Activated CD4-positive, alpha-beta T cell treated with anti-CD3 and anti-CD28 coated beads, Interleukin-2, amount 50 U/mL, for 24 hours (primary cell): ENCODE measurements around the gene MC3R.

ENCODE experiments used
- DNase-seq, 2 donors: peaks; one replicate each; pipeline ENCODE4 v3.0.0-alpha.2; 2020; ENCODE audit warnings: low read depth in 1 of 2, low spot score in 1 of 2

Gene MC3R

DNA sequence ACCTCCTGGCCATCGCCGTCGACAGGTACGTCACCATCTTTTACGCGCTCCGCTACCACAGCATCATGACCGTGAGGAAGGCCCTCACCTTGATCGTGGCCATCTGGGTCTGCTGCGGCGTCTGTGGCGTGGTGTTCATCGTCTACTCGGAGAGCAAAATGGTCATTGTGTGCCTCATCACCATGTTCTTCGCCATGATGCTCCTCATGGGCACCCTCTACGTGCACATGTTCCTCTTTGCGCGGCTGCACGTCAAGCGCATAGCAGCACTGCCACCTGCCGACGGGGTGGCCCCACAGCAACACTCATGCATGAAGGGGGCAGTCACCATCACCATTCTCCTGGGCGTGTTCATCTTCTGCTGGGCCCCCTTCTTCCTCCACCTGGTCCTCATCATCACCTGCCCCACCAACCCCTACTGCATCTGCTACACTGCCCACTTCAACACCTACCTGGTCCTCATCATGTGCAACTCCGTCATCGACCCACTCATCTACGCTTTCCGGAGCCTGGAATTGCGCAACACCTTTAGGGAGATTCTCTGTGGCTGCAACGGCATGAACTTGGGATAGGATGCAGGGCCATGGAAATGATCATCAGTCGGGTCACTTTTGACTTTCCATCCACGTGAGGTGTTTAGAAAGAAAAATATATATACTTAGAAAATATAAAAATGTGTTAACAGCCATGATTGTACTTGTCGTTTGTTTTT, 868 bp downstream of the MC3R start:
- peak in 1 of 2 donors; percentile 1 for DNase-seq

DNA sequence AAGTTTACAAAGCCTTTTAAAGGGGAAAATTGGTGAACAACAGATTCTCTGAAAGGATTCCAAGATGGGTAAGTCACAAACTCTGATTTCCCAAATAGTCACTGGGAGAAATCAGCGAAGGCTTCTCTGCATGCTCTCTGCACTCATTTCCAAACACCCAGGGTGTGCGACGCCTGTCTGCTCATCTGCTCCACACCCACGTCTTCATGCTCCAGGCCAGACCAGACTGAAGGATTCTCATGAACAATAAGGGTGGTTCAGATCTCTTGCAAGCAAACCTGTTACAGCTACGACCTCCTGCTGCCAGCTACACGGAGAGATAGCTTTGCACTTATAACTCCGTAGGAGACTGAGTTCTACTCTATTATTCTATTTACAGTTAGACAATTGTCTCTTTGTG, 1.4 kb downstream of the MC3R start:
- DNase-seq: no peak

- DNase-seq: no peak
These were observed 9.1 kb downstream of the MC3R start for GRCh38 chr20:56257604-56258003.

DNA sequence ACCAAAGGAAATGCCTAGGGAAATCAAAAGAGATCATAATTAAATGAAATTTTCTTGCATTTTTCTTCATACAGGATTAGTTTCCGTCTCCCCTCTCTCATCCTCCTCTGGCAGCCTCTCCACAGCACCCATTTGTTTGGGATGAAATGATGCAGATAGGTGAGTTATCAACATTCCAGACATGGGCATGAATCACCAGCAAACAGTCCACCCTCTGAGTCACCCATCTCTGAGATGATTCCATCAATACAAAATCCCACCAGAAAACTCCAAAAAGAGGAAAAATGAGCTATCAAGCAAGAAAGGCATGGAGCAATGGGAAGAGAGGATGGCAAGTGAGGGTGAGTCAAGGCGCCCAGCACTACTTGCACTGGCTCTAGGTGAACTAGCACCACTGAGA, 11.4 kb downstream of the MC3R start:
- DNase-seq: no peak

DNA sequence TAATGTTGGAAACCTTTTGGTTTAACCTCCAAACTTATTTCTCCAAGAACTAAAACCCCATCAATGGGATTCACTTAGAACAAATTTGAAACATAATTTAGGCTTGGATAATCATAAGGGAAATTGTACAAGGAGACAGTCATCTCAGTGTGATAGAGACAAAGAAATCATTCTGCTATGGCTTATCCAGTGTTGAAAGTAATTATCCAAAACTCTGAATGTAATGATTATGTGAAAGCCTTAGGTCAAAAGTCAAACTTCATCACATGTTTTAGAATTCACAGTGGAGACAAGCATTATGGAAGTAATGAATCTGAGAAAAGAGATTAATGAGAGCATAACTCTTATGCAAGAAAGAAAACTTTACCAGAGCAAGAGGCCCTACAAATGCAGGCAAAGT, 20.0 kb downstream of the MC3R start:
- DNase-seq: no peak

DNA sequence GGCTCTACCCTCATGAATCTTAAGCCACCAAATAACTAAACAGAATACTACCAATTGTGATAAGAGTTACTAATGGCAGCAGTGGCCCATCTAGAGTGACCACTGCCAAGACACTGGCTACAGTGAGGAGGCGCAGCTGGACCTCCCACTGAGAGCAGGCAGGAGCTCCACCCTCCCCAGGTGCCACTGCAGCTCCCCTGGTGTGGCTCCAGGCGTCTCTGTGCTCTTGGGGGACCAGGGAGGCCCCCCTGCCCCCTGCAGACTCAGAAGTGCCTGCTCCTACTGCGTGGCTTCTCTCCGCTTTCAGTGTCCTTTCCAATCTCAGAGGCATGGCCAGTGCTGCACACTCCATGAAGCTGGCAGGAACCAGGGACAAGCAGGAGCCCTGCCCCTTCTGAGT, 23.4 kb downstream of the MC3R start:
- no peak for DNase-seq

DNA sequence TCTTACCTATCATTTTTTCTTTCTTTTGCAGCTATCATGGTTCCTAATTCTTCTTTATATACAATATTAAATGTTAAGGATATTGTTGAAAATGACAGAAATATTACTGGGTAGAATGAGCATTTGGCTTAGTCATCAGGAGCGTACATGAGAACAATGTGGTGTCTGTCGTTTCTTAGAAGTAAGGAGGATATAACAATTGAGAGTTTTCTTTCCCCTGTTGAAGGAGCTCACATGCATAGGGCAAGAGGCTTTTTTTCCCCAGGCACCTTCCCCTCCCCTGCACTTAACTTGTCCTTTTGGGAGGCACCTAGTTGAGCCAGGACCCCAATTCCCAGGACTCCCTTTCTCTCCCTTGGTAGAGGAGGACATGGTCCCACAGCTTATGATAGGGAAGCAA, 25.0 kb downstream of the MC3R start:
- no peak for DNase-seq

DNA sequence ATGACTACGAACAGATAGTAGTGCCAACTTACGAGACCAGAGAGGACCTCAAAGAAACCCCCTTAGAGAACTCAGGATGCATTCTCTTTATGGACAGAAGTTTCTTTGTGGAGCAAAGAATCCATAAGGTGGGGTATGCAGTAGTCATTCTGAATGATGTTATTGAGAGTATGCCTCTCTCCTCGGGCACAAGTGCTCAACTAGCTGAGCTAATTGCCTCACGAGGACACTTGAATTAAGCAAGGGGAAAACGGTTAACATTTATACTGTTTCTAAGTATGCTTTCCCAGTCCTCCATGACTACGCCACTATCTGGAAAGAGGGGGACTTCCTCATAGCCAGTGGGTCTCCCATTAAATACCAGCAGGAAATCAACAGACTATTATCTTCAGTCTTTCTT, 25.6 kb downstream of the MC3R start:
- DNase-seq: no peak

- DNase-seq: no peak
These were observed 29.7 kb downstream of the MC3R start for GRCh38 chr20:56278196-56278595.

GRCh38 chr20:56285496-56285895, 37.0 kb downstream of the MC3R start:
- DNase-seq: no peak

- no peak for DNase-seq
These were observed 41.1 kb downstream of the MC3R start for GRCh38 chr20:56289652-56290051.

DNA sequence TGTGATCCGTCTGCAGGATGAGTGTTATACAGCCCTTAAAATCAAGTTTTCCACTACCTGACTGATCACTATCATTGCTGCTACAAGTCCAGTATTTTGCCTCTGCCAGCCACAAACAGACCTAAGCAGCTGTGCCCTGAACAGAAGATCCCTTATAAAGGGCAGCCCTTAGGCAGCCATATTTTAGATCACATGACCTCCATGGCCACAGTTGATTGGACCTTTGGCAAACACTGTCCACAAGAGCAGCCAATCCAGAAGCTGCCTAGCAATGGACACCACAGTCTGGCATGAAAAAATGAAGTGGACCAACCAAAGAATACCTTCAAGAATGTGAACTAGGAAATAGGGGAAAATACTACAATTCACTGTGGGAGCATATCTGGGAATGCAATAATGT, 50.8 kb downstream of the MC3R start:
- DNase-seq: no peak
